Neural progenitor cell (in vitro differentiated cells): ENCODE data around the gene PNMA6A.

Experiments
- CTCF ChIP-seq: fragments of 200-600 bp; sonication (generic); IDR thresholded peaks from 2 replicates; pipeline ENCODE4 v1.5.1; 2017; ENCODE audit warnings: antibody characterized with exemption, mild to moderate bottlenecking
- EZH2 ChIP-seq: fragments of 200-600 bp; sonication (generic); IDR thresholded peaks from 2 replicates; pipeline ENCODE4 v1.6.1; 2017; ENCODE audit warnings: antibody characterized with exemption, mild to moderate bottlenecking, moderate library complexity
- EZH2phosphoT487 ChIP-seq: fragments of 200-600 bp; sonication (generic); IDR thresholded peaks from 2 replicates; pipeline ENCODE4 v1.6.1; 2017; ENCODE audit warnings: antibody characterized with exemption

- TF ChIP-seq CTCF (no peak), EZH2 (no peak), EZH2phosphoT487 (no peak)
Observed at GRCh38 chrX:153057281-153057680, 15.0 kb upstream of the PNMA6A start.
